PC-3 (cell line): ENCODE data around the gene ABCC2. TPM values are rescaled to one million over a fixed set of nuclear protein-coding genes. Genes with fewer than 3 reads are reported as not detected.

Source experiments
- ATAC-seq: fragments of 200-7000 bp; cut with Tn5 transposase; 2 replicates; pipeline ENCODE4 v1.9.1; 2020; ENCODE audit warnings: mild to moderate bottlenecking, moderate library complexity
- BruUV-seq: library from RNA; stranded (reverse); fragments of 400-500 nt; replicated peaks from 2 replicates; lab custom pipeline; 2021; lab: Mats Ljungman, UMichigan
- CTCF ChIA-PET: fragments of 300-600 bp; sonication (Branson Sonifier 250); formaldehyde crosslinking; loops from one replicate; lab custom pipeline; 2022; ENCODE audit warnings: antibody characterized with exemption; lab: Charles Lee
- POLR2A ChIA-PET: fragments of 300-600 bp; sonication (Branson Sonifier 250); formaldehyde crosslinking; loops from one replicate; lab custom pipeline; 2022; ENCODE audit warnings: antibody characterized with exemption; ENCODE audit not compliant: unreplicated experiment; lab: Charles Lee
- DNase-seq: peaks from one replicate; pipeline ENCODE4 v3.0.0-alpha.2; 2015
- H2AFZ ChIP-seq: fragments of 300-600 bp; sonication (generic); 2 replicates; pipeline ENCODE4 v1.6.0; 2016; ENCODE audit warnings: antibody characterized with exemption, low read length
- H3F3A ChIP-seq: fragments of 300-600 bp; sonication (generic); one replicate; pipeline ENCODE4 v1.6.0; 2017; ENCODE audit warnings: antibody characterized with exemption, low read length, control low read depth, mild to moderate bottlenecking; ENCODE audit not compliant: unreplicated experiment
- H3K27ac ChIP-seq: fragments of 300-600 bp; sonication (generic); 2 replicates; pipeline ENCODE4 v1.5.1; 2016; ENCODE audit warnings: mild to moderate bottlenecking, low read length
- H3K27me3 ChIP-seq: fragments of 300-600 bp; sonication (generic); 2 replicates; pipeline ENCODE4 v1.6.1; 2016; ENCODE audit warnings: low read length, mixed read lengths
- H3K36me3 ChIP-seq: fragments of 300-600 bp; sonication (generic); 2 replicates; pipeline ENCODE4 v1.6.1; 2016; ENCODE audit warnings: low read depth, mixed run types, low read length, mixed read lengths
- H3K4me1 ChIP-seq: fragments of 300-600 bp; sonication (generic); 2 replicates; pipeline ENCODE4 v1.5.1; 2016; ENCODE audit warnings: low read length; ENCODE audit not compliant: insufficient read depth
- H3K4me2 ChIP-seq: fragments of 300-600 bp; sonication (generic); 2 replicates; pipeline ENCODE4 v1.6.0; 2016; ENCODE audit warnings: low read length
- H3K4me3 ChIP-seq: fragments of 300-600 bp; sonication (generic); 2 replicates; pipeline ENCODE4 v1.5.1; 2016; ENCODE audit warnings: mild to moderate bottlenecking, low read length, mixed read lengths
- H3K79me2 ChIP-seq: fragments of 300-600 bp; sonication (generic); 2 replicates; pipeline ENCODE4 v1.6.1; 2017; ENCODE audit warnings: low read length, mixed read lengths
- H3K9ac ChIP-seq: fragments of 300-600 bp; sonication (generic); 2 replicates; pipeline ENCODE4 v1.6.0; 2016; ENCODE audit warnings: mild to moderate bottlenecking, low read length
- H3K9me2 ChIP-seq: fragments of 300-600 bp; sonication (generic); replicated peaks from 2 replicates; pipeline ENCODE4 v1.6.1; 2016; ENCODE audit warnings: mixed run types, low read length, mixed read lengths
- H3K9me3 ChIP-seq: fragments of 300-600 bp; sonication (generic); 2 replicates; pipeline ENCODE4 v1.6.1; 2016; ENCODE audit warnings: low read length, mixed read lengths
- H4K20me1 ChIP-seq: fragments of 300-600 bp; sonication (generic); 2 replicates; pipeline ENCODE4 v1.6.1; 2016; ENCODE audit warnings: low read length, mixed read lengths
- CTCF ChIP-seq: fragments of 300-600 bp; sonication (generic); conservative IDR thresholded peaks from 2 replicates; pipeline ENCODE4 v1.5.1; 2017; ENCODE audit warnings: antibody characterized with exemption, low read depth, mild to moderate bottlenecking, low read length
- EZH2 ChIP-seq: fragments of 300-600 bp; sonication (generic); IDR thresholded peaks from one replicate; pipeline ENCODE4 v1.6.1; 2017; ENCODE audit warnings: antibody characterized with exemption, mild to moderate bottlenecking, low read length; ENCODE audit not compliant: unreplicated experiment
- EZH2phosphoT487 ChIP-seq: fragments of 300-600 bp; sonication (generic); IDR thresholded peaks from 2 replicates; pipeline ENCODE4 v1.6.1; 2018; ENCODE audit warnings: mild to moderate bottlenecking, antibody characterized with exemption, low read length, borderline replicate concordance
- intact Hi-C: fragments of 100-400 bp; cut with micrococcal nuclease; formaldehyde crosslinking; loops from 2 replicates; pipeline ENCODE4 v1.9.0; 2023
- total RNA-seq: library from RNA; depleted of rRNA; stranded (reverse); fragments of >200 nt; gene quantifications from 2 replicates; pipeline ENCODE4 v1.2.3, GENCODE V29; 2014

ABCC2 gene
- total RNA-seq, 1 experiment from 2014 or later = 2.4 TPM

- ATAC-seq (no peak), DNase-seq (no peak)
- no peak for TF ChIP-seq CTCF
- no peak for TF ChIP-seq EZH2phosphoT487
- no peak for TF ChIP-seq EZH2
- Histone ChIP-seq H3K9me3 (no peaks in the 10 kb centered on the region), H3F3A (no peaks in the 10 kb centered on the region), H3K79me2 (no peaks in the 10 kb centered on the region), H3K4me2 (no peak overlapping the region), H3K27ac (no peak overlapping the region), H3K4me3 (no peak overlapping the region), H2AFZ (no peak overlapping the region), H4K20me1 (no peaks in the 10 kb centered on the region), H3K4me1 (no peaks in the 10 kb centered on the region), H3K9ac (no peak overlapping the region), H3K36me3 (no peaks in the 10 kb centered on the region), H3K27me3 (no peaks in the 10 kb centered on the region), H3K9me2 (no peaks in the 10 kb centered on the region)
- ChIA-PET POLR2A (no interaction called here), CTCF (no interaction called here)
- intact Hi-C loops = no loop called here
- BruUV-seq = no TSS peak
Observed at GRCh38 chr10:99807786-99808185, 25.3 kb downstream of the ABCC2 start.

- CTCF ChIA-PET = no interaction called here
- TF ChIP-seq CTCF = no peak
- no peak for TF ChIP-seq EZH2phosphoT487
- TF ChIP-seq EZH2 = no peak
- Histone ChIP-seq H3K4me3 (no peak overlapping the region), H2AFZ (no peak overlapping the region), H4K20me1 (no peaks in the 10 kb centered on the region), H3K4me1 (no peaks in the 10 kb centered on the region), H3K9me2 (no peaks in the 10 kb centered on the region), H3K9me3 (no peaks in the 10 kb centered on the region), H3K27me3 (no peaks in the 10 kb centered on the region), H3K9ac (no peak overlapping the region), H3F3A (no peaks in the 10 kb centered on the region), H3K4me2 (no peak overlapping the region), H3K27ac (no peak overlapping the region), H3K36me3 (no peaks in the 10 kb centered on the region), H3K79me2 (no peaks in the 10 kb centered on the region)
- intact Hi-C loops = no loop called here
- ATAC-seq (no peak), DNase-seq (no peak)
- no TSS peak for BruUV-seq
- POLR2A ChIA-PET = no interaction called here
Observed at GRCh38 chr10:99808270-99808669, 25.8 kb downstream of the ABCC2 start.

GRCh38 chr10:99809481-99809880 is 27.0 kb downstream of the ABCC2 start:
- no peak overlapping the region for H3K4me3 ChIP-seq
- H2AFZ ChIP-seq = no peak overlapping the region
- H3K9ac ChIP-seq = no peak overlapping the region
- no peak for DNase-seq
- ATAC-seq = no peak
- no peak overlapping the region for H3K4me2 ChIP-seq
- no peak overlapping the region for H3K27ac ChIP-seq
- no peaks in the 10 kb centered on the region for H3K4me1 ChIP-seq
- H3F3A ChIP-seq = no peaks in the 10 kb centered on the region
- intact Hi-C loops = no loop called here
- TF ChIP-seq EZH2phosphoT487 = no peak
- no peak for TF ChIP-seq EZH2
- TF ChIP-seq CTCF = no peak
- no peaks in the 10 kb centered on the region for H3K9me2 ChIP-seq
- ChIA-PET CTCF (no interaction called here), POLR2A (no interaction called here)
- no peaks in the 10 kb centered on the region for H3K9me3 ChIP-seq
- no peaks in the 10 kb centered on the region for H3K36me3 ChIP-seq
- no peaks in the 10 kb centered on the region for H4K20me1 ChIP-seq
- H3K27me3 ChIP-seq = no peaks in the 10 kb centered on the region
- BruUV-seq = no TSS peak
- H3K79me2 ChIP-seq = no peaks in the 10 kb centered on the region
